ENCODE measurements around the gene CHRFAM7A. TPM values are rescaled to one million over a fixed set of nuclear protein-coding genes. Genes with fewer than 3 reads are reported as not detected.
"Not testable (repeated sequence)": the region's sequence is repeated elsewhere in the genome, so short reads cannot be mapped to it uniquely, and the experiment has no call there.

Gene CHRFAM7A
- 1.9 TPM for total RNA-seq (ENCODE audit: unreplicated experiment)
- long read RNA-seq: 0 reads

- DNase-seq (ENCODE audit: low spot score); H3K27me3 Mint-ChIP-seq (ENCODE audit: unreplicated experiment); H3K36me3 Mint-ChIP-seq (ENCODE audit: low read depth, unreplicated experiment); H3K27ac Mint-ChIP-seq (ENCODE audit: unreplicated experiment); H3K9me3 Mint-ChIP-seq (ENCODE audit: unreplicated experiment); H3K4me3 Mint-ChIP-seq (ENCODE audit: unreplicated experiment); H3K4me1 Mint-ChIP-seq (ENCODE audit: unreplicated experiment): not testable (repeated sequence)
Observed at GRCh38 chr15:30392766-30393663, at the start of gene CHRFAM7A. CHRFAM7A (minus strand) TSS chr15:30393540; CDS start chr15:30383351, 10,189 bp downstream.

GRCh38 chr15:30438348-30438747, 45.0 kb upstream of the CHRFAM7A start:
- H3K27ac Mint-ChIP-seq (ENCODE audit: unreplicated experiment); H3K4me3 Mint-ChIP-seq (ENCODE audit: unreplicated experiment); DNase-seq (ENCODE audit: low spot score); H3K9me3 Mint-ChIP-seq (ENCODE audit: unreplicated experiment); H3K27me3 Mint-ChIP-seq (ENCODE audit: unreplicated experiment); H3K4me1 Mint-ChIP-seq (ENCODE audit: unreplicated experiment); H3K36me3 Mint-ChIP-seq (ENCODE audit: low read depth, unreplicated experiment): not testable (repeated sequence)

GRCh38 chr15:30435878-30436277, 42.5 kb upstream of the CHRFAM7A start:
- H3K4me3 Mint-ChIP-seq (ENCODE audit: unreplicated experiment); DNase-seq (ENCODE audit: low spot score); H3K27me3 Mint-ChIP-seq (ENCODE audit: unreplicated experiment); H3K9me3 Mint-ChIP-seq (ENCODE audit: unreplicated experiment); H3K4me1 Mint-ChIP-seq (ENCODE audit: unreplicated experiment); H3K27ac Mint-ChIP-seq (ENCODE audit: unreplicated experiment); H3K36me3 Mint-ChIP-seq (ENCODE audit: low read depth, unreplicated experiment): not testable (repeated sequence)

- not testable (repeated sequence) for H3K4me1 Mint-ChIP-seq (ENCODE audit: unreplicated experiment); H3K9me3 Mint-ChIP-seq (ENCODE audit: unreplicated experiment)
Observed at GRCh38 chr15:30420723-30421122, 27.4 kb upstream of the CHRFAM7A start.

GRCh38 chr15:30414160-30414559, 20.8 kb upstream of the CHRFAM7A start, which contains the start of gene GOLGA8R:
GOLGA8R (minus strand) TSS chr15:30414260; CDS start chr15:30414162, 98 bp downstream.
- H3K9me3 Mint-ChIP-seq (ENCODE audit: unreplicated experiment); H3K27ac Mint-ChIP-seq (ENCODE audit: unreplicated experiment); DNase-seq (ENCODE audit: low spot score); H3K36me3 Mint-ChIP-seq (ENCODE audit: low read depth, unreplicated experiment); H3K27me3 Mint-ChIP-seq (ENCODE audit: unreplicated experiment); H3K4me3 Mint-ChIP-seq (ENCODE audit: unreplicated experiment); H3K4me1 Mint-ChIP-seq (ENCODE audit: unreplicated experiment): not testable (repeated sequence)

More at GRCh38 chr15:30420723-30421122, 27.4 kb upstream of the CHRFAM7A start:
- DNase-seq (ENCODE audit: low spot score); H3K36me3 Mint-ChIP-seq (ENCODE audit: low read depth, unreplicated experiment); H3K4me3 Mint-ChIP-seq (ENCODE audit: unreplicated experiment); H3K27ac Mint-ChIP-seq (ENCODE audit: unreplicated experiment); H3K27me3 Mint-ChIP-seq (ENCODE audit: unreplicated experiment): not testable (repeated sequence)

- not testable (repeated sequence) for H3K27me3 Mint-ChIP-seq (ENCODE audit: unreplicated experiment); H3K27ac Mint-ChIP-seq (ENCODE audit: unreplicated experiment); H3K9me3 Mint-ChIP-seq (ENCODE audit: unreplicated experiment); H3K36me3 Mint-ChIP-seq (ENCODE audit: low read depth, unreplicated experiment); H3K4me1 Mint-ChIP-seq (ENCODE audit: unreplicated experiment); H3K4me3 Mint-ChIP-seq (ENCODE audit: unreplicated experiment)
- peak; percentile 0 for DNase-seq (ENCODE audit: low spot score)
Observed at GRCh38 chr15:30407636-30408035, 14.3 kb upstream of the CHRFAM7A start.

- not testable (repeated sequence) for H3K27me3 Mint-ChIP-seq (ENCODE audit: unreplicated experiment); H3K4me1 Mint-ChIP-seq (ENCODE audit: unreplicated experiment); H3K36me3 Mint-ChIP-seq (ENCODE audit: low read depth, unreplicated experiment); H3K9me3 Mint-ChIP-seq (ENCODE audit: unreplicated experiment); H3K27ac Mint-ChIP-seq (ENCODE audit: unreplicated experiment); H3K4me3 Mint-ChIP-seq (ENCODE audit: unreplicated experiment)
- DNase-seq (ENCODE audit: low spot score): peak; percentile 70
Observed at GRCh38 chr15:30398988-30399387, 5.6 kb upstream of the CHRFAM7A start.

GRCh38 chr15:30393664-30393991, 288 bp upstream of the CHRFAM7A start:
- not testable (repeated sequence) for H3K36me3 Mint-ChIP-seq (ENCODE audit: low read depth, unreplicated experiment); H3K9me3 Mint-ChIP-seq (ENCODE audit: unreplicated experiment); H3K27me3 Mint-ChIP-seq (ENCODE audit: unreplicated experiment); DNase-seq (ENCODE audit: low spot score); H3K4me1 Mint-ChIP-seq (ENCODE audit: unreplicated experiment); H3K4me3 Mint-ChIP-seq (ENCODE audit: unreplicated experiment); H3K27ac Mint-ChIP-seq (ENCODE audit: unreplicated experiment)

GRCh38 chr15:30386318-30386887, 6.9 kb downstream of the CHRFAM7A start:
- H3K36me3 Mint-ChIP-seq (ENCODE audit: low read depth, unreplicated experiment): not testable (repeated sequence)

GRCh38 chr15:30377082-30377413, 16.3 kb downstream of the CHRFAM7A start:
- DNase-seq (ENCODE audit: low spot score); H3K4me1 Mint-ChIP-seq (ENCODE audit: unreplicated experiment); H3K9me3 Mint-ChIP-seq (ENCODE audit: unreplicated experiment); H3K27ac Mint-ChIP-seq (ENCODE audit: unreplicated experiment); H3K36me3 Mint-ChIP-seq (ENCODE audit: low read depth, unreplicated experiment); H3K27me3 Mint-ChIP-seq (ENCODE audit: unreplicated experiment); H3K4me3 Mint-ChIP-seq (ENCODE audit: unreplicated experiment): not testable (repeated sequence)

More at GRCh38 chr15:30386318-30386887, 6.9 kb downstream of the CHRFAM7A start:
- not testable (repeated sequence) for H3K9me3 Mint-ChIP-seq (ENCODE audit: unreplicated experiment); H3K4me3 Mint-ChIP-seq (ENCODE audit: unreplicated experiment); H3K4me1 Mint-ChIP-seq (ENCODE audit: unreplicated experiment); H3K27me3 Mint-ChIP-seq (ENCODE audit: unreplicated experiment); H3K27ac Mint-ChIP-seq (ENCODE audit: unreplicated experiment); DNase-seq (ENCODE audit: low spot score)

GRCh38 chr15:30376375-30377081, 16.8 kb downstream of the CHRFAM7A start:
- not testable (repeated sequence) for H3K36me3 Mint-ChIP-seq (ENCODE audit: low read depth, unreplicated experiment); H3K4me3 Mint-ChIP-seq (ENCODE audit: unreplicated experiment); H3K4me1 Mint-ChIP-seq (ENCODE audit: unreplicated experiment); H3K27me3 Mint-ChIP-seq (ENCODE audit: unreplicated experiment); H3K9me3 Mint-ChIP-seq (ENCODE audit: unreplicated experiment); DNase-seq (ENCODE audit: low spot score); H3K27ac Mint-ChIP-seq (ENCODE audit: unreplicated experiment)

GRCh38 chr15:30375872-30376271, 17.5 kb downstream of the CHRFAM7A start:
- H3K4me3 Mint-ChIP-seq (ENCODE audit: unreplicated experiment); H3K27me3 Mint-ChIP-seq (ENCODE audit: unreplicated experiment); H3K36me3 Mint-ChIP-seq (ENCODE audit: low read depth, unreplicated experiment); H3K9me3 Mint-ChIP-seq (ENCODE audit: unreplicated experiment); DNase-seq (ENCODE audit: low spot score); H3K27ac Mint-ChIP-seq (ENCODE audit: unreplicated experiment); H3K4me1 Mint-ChIP-seq (ENCODE audit: unreplicated experiment): not testable (repeated sequence)

Data from endothelial cell (in vitro differentiated cells).